CMK (cell line): Measurements from ENCODE around the gene TXNRD3.
"Not testable (repeated sequence)": the region's sequence is repeated elsewhere in the genome, so short reads cannot be mapped to it uniquely, and the experiment has no call there.

ENCODE experiments used
- DNase-seq: peaks from one replicate; pipeline ENCODE4 v3.0.0-alpha.2; 2010; ENCODE audit warnings: low read depth

TXNRD3 gene

GRCh38 chr3:126644615-126645014 lies 10.3 kb downstream of the TXNRD3 start:
- no peak for DNase-seq

- no peak for DNase-seq
Observed at GRCh38 chr3:126638790-126639189, 16.1 kb downstream of the TXNRD3 start.

GRCh38 chr3:126636436-126636835 lies 18.5 kb downstream of the TXNRD3 start:
- no peak for DNase-seq

GRCh38 chr3:126634803-126635202 lies 20.1 kb downstream of the TXNRD3 start:
- DNase-seq = no peak

GRCh38 chr3:126630020-126630419 lies 24.9 kb downstream of the TXNRD3 start:
- no peak for DNase-seq

GRCh38 chr3:126625735-126626134 lies 29.2 kb downstream of the TXNRD3 start:
- DNase-seq = not testable (repeated sequence)

GRCh38 chr3:126622694-126623093 lies 32.2 kb downstream of the TXNRD3 start:
- DNase-seq = no peak

- DNase-seq = no peak
Observed at GRCh38 chr3:126621627-126622345, 33.1 kb downstream of the TXNRD3 start.

- DNase-seq = no peak
Observed at GRCh38 chr3:126621171-126621570, 33.8 kb downstream of the TXNRD3 start.

- no peak for DNase-seq
Observed at GRCh38 chr3:126620738-126621137, 34.2 kb downstream of the TXNRD3 start.

- DNase-seq = no peak
Observed at GRCh38 chr3:126618760-126619159, 36.2 kb downstream of the TXNRD3 start.

GRCh38 chr3:126618021-126618420 lies 36.9 kb downstream of the TXNRD3 start:
- DNase-seq = no peak

- no peak for DNase-seq
Observed at GRCh38 chr3:126617571-126617970, 37.4 kb downstream of the TXNRD3 start.

- DNase-seq = no peak
Observed at GRCh38 chr3:126616931-126617330, 38.0 kb downstream of the TXNRD3 start.

- DNase-seq = no peak
Observed at GRCh38 chr3:126613479-126614188, 41.3 kb downstream of the TXNRD3 start.

GRCh38 chr3:126612479-126613205 lies 42.3 kb downstream of the TXNRD3 start:
- DNase-seq = no peak

- no peak for DNase-seq
Observed at GRCh38 chr3:126609909-126610308, 45.0 kb downstream of the TXNRD3 start.

- no peak for DNase-seq
Observed at GRCh38 chr3:126607214-126607908, 47.6 kb downstream of the TXNRD3 start.

GRCh38 chr3:126606001-126606400 lies 48.9 kb downstream of the TXNRD3 start:
- DNase-seq = no peak

GRCh38 chr3:126604691-126605090 lies 50.2 kb downstream of the TXNRD3 start:
- DNase-seq = no peak

GRCh38 chr3:126599101-126599500 lies 55.8 kb downstream of the TXNRD3 start:
- DNase-seq = no peak

GRCh38 chr3:126595479-126595878 lies 59.4 kb downstream of the TXNRD3 start:
- DNase-seq = not testable (repeated sequence)
